PC-3 (cell line): ENCODE measurements around the gene CEBPG. TPM values are rescaled to one million over a fixed set of nuclear protein-coding genes. Genes with fewer than 3 reads are reported as not detected.

ENCODE experiments used
- ATAC-seq: fragments of 200-7000 bp; cut with Tn5 transposase; 2 replicates; pipeline ENCODE4 v1.9.1; 2020; ENCODE audit warnings: mild to moderate bottlenecking, moderate library complexity
- BruUV-seq: library from RNA; stranded (reverse); fragments of 400-500 nt; replicated peaks from 2 replicates; lab custom pipeline; 2021; lab: Mats Ljungman, UMichigan
- CTCF ChIA-PET: fragments of 300-600 bp; sonication (Branson Sonifier 250); formaldehyde crosslinking; loops from one replicate; lab custom pipeline; 2022; ENCODE audit warnings: antibody characterized with exemption; lab: Charles Lee
- POLR2A ChIA-PET: fragments of 300-600 bp; sonication (Branson Sonifier 250); formaldehyde crosslinking; loops from one replicate; lab custom pipeline; 2022; ENCODE audit warnings: antibody characterized with exemption; ENCODE audit not compliant: unreplicated experiment; lab: Charles Lee
- DNase-seq: peaks from one replicate; pipeline ENCODE4 v3.0.0-alpha.2; 2015
- H2AFZ ChIP-seq: fragments of 300-600 bp; sonication (generic); 2 replicates; pipeline ENCODE4 v1.6.0; 2016; ENCODE audit warnings: antibody characterized with exemption, low read length
- H3F3A ChIP-seq: fragments of 300-600 bp; sonication (generic); one replicate; pipeline ENCODE4 v1.6.0; 2017; ENCODE audit warnings: antibody characterized with exemption, low read length, control low read depth, mild to moderate bottlenecking; ENCODE audit not compliant: unreplicated experiment
- H3K27ac ChIP-seq: fragments of 300-600 bp; sonication (generic); 2 replicates; pipeline ENCODE4 v1.5.1; 2016; ENCODE audit warnings: mild to moderate bottlenecking, low read length
- H3K27me3 ChIP-seq: fragments of 300-600 bp; sonication (generic); 2 replicates; pipeline ENCODE4 v1.6.1; 2016; ENCODE audit warnings: low read length, mixed read lengths
- H3K36me3 ChIP-seq: fragments of 300-600 bp; sonication (generic); 2 replicates; pipeline ENCODE4 v1.6.1; 2016; ENCODE audit warnings: low read depth, mixed run types, low read length, mixed read lengths
- H3K4me1 ChIP-seq: fragments of 300-600 bp; sonication (generic); 2 replicates; pipeline ENCODE4 v1.5.1; 2016; ENCODE audit warnings: low read length; ENCODE audit not compliant: insufficient read depth
- H3K4me2 ChIP-seq: fragments of 300-600 bp; sonication (generic); 2 replicates; pipeline ENCODE4 v1.6.0; 2016; ENCODE audit warnings: low read length
- H3K4me3 ChIP-seq: fragments of 300-600 bp; sonication (generic); 2 replicates; pipeline ENCODE4 v1.5.1; 2016; ENCODE audit warnings: mild to moderate bottlenecking, low read length, mixed read lengths
- H3K79me2 ChIP-seq: fragments of 300-600 bp; sonication (generic); 2 replicates; pipeline ENCODE4 v1.6.1; 2017; ENCODE audit warnings: low read length, mixed read lengths
- H3K9ac ChIP-seq: fragments of 300-600 bp; sonication (generic); 2 replicates; pipeline ENCODE4 v1.6.0; 2016; ENCODE audit warnings: mild to moderate bottlenecking, low read length
- H3K9me2 ChIP-seq: fragments of 300-600 bp; sonication (generic); replicated peaks from 2 replicates; pipeline ENCODE4 v1.6.1; 2016; ENCODE audit warnings: mixed run types, low read length, mixed read lengths
- H3K9me3 ChIP-seq: fragments of 300-600 bp; sonication (generic); 2 replicates; pipeline ENCODE4 v1.6.1; 2016; ENCODE audit warnings: low read length, mixed read lengths
- H4K20me1 ChIP-seq: fragments of 300-600 bp; sonication (generic); 2 replicates; pipeline ENCODE4 v1.6.1; 2016; ENCODE audit warnings: low read length, mixed read lengths
- EZH2 ChIP-seq: fragments of 300-600 bp; sonication (generic); IDR thresholded peaks from one replicate; pipeline ENCODE4 v1.6.1; 2017; ENCODE audit warnings: antibody characterized with exemption, mild to moderate bottlenecking, low read length; ENCODE audit not compliant: unreplicated experiment
- EZH2phosphoT487 ChIP-seq: fragments of 300-600 bp; sonication (generic); IDR thresholded peaks from 2 replicates; pipeline ENCODE4 v1.6.1; 2018; ENCODE audit warnings: mild to moderate bottlenecking, antibody characterized with exemption, low read length, borderline replicate concordance
- intact Hi-C: fragments of 100-400 bp; cut with micrococcal nuclease; formaldehyde crosslinking; loops from 2 replicates; pipeline ENCODE4 v1.9.0; 2023
- total RNA-seq: library from RNA; depleted of rRNA; stranded (reverse); fragments of >200 nt; gene quantifications from 2 replicates; pipeline ENCODE4 v1.2.3, GENCODE V29; 2014
- TF ChIP-seq, protein P1 (sequence below): fragments of 300-600 bp; sonication (generic); conservative IDR thresholded peaks from 2 replicates; pipeline ENCODE4 v1.5.1; 2017; ENCODE audit warnings: antibody characterized with exemption, low read depth, mild to moderate bottlenecking, low read length

CEBPG gene
- total RNA-seq, 1 experiment from 2014 or later = 24.6 TPM

DNA sequence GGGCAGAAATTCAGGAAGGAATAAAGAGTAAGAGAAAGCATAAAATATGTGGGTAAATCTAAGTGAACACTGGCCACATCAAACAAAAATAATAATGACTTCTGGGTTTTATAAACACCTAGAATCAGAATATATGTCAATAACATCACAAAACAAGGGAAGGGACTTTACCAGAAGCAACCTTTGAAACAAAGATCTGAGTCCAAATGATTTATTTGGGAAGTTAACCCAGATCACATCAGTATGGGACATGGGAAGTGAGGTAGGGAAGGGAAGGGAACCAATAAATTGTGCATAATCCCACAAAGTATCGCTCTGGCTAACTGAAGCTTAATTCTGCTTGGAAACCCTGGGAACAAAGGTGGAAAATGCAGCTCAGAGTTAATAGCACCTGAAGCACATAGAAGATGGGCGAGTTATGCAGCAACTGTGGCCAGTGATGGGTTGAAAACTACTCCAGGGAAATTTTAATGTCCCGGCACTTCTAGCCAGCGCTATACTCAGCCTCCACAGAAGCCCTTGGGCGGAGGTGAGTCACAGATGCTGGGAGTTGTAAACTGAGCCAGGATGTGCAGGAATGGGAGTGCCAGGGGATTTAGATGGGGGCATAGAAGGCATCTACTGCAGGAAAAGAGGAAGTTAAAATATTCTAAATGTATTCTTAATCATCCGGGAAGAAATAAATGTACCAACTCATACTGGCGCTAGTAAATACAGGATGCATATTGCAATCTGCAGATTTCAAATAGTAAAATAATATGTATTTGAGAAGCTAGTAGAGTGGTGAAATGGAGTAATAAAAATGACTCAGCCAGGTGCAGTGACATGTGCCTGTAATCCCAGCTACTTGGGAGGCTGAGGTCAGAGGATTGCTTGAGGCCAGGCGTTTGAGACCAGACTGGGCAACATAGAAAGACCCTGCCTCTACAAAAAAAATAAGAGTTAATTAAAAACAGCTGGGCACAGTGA lies 34.2 kb upstream of the CEBPG start:
- Histone ChIP-seq H4K20me1 (no peaks in the 10 kb centered on the region), H3K4me2 (no peak overlapping the region; the same call in 1 of the 2 replicates), H3K4me3 (no peak overlapping the region), H3K79me2 (no peaks in the 10 kb centered on the region), H3K36me3 (no peaks in the 10 kb centered on the region), H2AFZ (0 out of 2 replicates have a peak overlapping the region, but pooled peaks have one; percentile 24), H3K9me2 (no peaks in the 10 kb centered on the region), H3K9ac (no peak overlapping the region), H3K4me1 (peaks cover 5% of the 10 kb centered on the region), H3K9me3 (no peaks in the 10 kb centered on the region), H3K27ac (peak overlapping the region; percentile 41), H3F3A (no peaks in the 10 kb centered on the region), H3K27me3 (peaks cover 10% of the 10 kb centered on the region)
- TF ChIP-seq EZH2phosphoT487 (no peak), EZH2 (no peak)
- TF ChIP-seq, protein P1, sequence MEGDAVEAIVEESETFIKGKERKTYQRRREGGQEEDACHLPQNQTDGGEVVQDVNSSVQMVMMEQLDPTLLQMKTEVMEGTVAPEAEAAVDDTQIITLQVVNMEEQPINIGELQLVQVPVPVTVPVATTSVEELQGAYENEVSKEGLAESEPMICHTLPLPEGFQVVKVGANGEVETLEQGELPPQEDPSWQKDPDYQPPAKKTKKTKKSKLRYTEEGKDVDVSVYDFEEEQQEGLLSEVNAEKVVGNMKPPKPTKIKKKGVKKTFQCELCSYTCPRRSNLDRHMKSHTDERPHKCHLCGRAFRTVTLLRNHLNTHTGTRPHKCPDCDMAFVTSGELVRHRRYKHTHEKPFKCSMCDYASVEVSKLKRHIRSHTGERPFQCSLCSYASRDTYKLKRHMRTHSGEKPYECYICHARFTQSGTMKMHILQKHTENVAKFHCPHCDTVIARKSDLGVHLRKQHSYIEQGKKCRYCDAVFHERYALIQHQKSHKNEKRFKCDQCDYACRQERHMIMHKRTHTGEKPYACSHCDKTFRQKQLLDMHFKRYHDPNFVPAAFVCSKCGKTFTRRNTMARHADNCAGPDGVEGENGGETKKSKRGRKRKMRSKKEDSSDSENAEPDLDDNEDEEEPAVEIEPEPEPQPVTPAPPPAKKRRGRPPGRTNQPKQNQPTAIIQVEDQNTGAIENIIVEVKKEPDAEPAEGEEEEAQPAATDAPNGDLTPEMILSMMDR = no peak
- CTCF ChIA-PET = interaction anchor here (0.6 kb wide), 1 partner anchor 13 kb away, joined by 4 read pairs; no protein-coding TSS in a partner anchor
- POLR2A ChIA-PET = no interaction called here
- intact Hi-C loops = loop anchor here (1.0 kb wide), 1 partner anchor 29 kb away; no protein-coding TSS in a partner anchor
- BruUV-seq = no TSS peak
- ATAC-seq (peak; percentile 96), DNase-seq (peak; percentile 84)

DNA sequence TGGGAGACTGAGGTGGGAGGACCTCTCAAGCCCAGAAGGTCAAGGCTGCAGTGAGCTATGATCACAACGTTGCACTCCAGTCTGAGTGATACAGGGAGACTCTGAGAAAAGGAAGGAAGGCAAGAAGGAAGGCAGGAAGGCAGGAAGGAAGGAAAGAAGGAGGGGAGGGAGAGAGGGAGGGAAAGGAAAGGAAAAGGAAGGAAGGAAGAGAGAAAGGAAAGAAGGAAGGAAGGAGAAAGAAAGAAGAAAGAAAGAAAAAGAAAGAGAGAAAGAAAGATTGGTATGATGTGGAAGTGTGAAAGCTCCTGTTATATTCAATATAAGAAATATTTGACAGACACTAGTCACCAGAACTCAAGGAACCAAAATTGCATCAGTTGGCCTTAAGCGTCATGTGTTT lies 32.5 kb upstream of the CEBPG start:
- Histone ChIP-seq H3K9me3 (no peaks in the 10 kb centered on the region), H2AFZ (no peak overlapping the region), H3K36me3 (no peaks in the 10 kb centered on the region), H3K27me3 (peaks cover 25% of the 10 kb centered on the region), H3K79me2 (no peaks in the 10 kb centered on the region), H3K4me2 (no peak overlapping the region), H3K9me2 (no peaks in the 10 kb centered on the region), H3K9ac (no peak overlapping the region), H3K4me3 (no peak overlapping the region), H3K4me1 (peaks cover 5% of the 10 kb centered on the region), H3K27ac (no peak overlapping the region), H4K20me1 (no peaks in the 10 kb centered on the region), H3F3A (no peaks in the 10 kb centered on the region)
- TF ChIP-seq, protein P1 = no peak
- TF ChIP-seq EZH2phosphoT487 (no peak), EZH2 (no peak)
- DNase-seq (no peak), ATAC-seq (no peak)
- ChIA-PET POLR2A (no interaction called here), CTCF (interaction anchor here (0.6 kb wide), 1 partner anchor 210 kb away, joined by 12 read pairs; no protein-coding TSS in a partner anchor)
- intact Hi-C loops = no loop called here
- no TSS peak for BruUV-seq
